Right atrium auricular region (tissue), 2 donors: ENCODE measurements around the gene MARCO. TPM values are rescaled to one million over a fixed set of nuclear protein-coding genes. Genes with fewer than 3 reads are reported as not detected.
"Not testable (repeated sequence)": the region's sequence is repeated elsewhere in the genome, so short reads cannot be mapped to it uniquely, and the experiment has no call there.

Experiments used
- DNase-seq: peaks from one replicate; pipeline ENCODE4 v3.0.0-alpha.2; 2019; ENCODE audit warnings: low spot score
- H3K27ac ChIP-seq, 2 donors: fragments of 200-600 bp; sonication (generic); 1 replicate in 1 of 2; 2 replicates in 1 of 2; pipeline ENCODE4 v1.5.1; 2016 to 2019
- H3K27me3 ChIP-seq, 2 donors: fragments of 200-600 bp; sonication (generic); one replicate each; pipeline versions ENCODE4 v1.5.1 to v1.6.0; 2017 to 2019
- H3K36me3 ChIP-seq: fragments of 200-600 bp; sonication (generic); one replicate; pipeline ENCODE4 v1.5.1; 2016
- H3K4me1 ChIP-seq, 2 donors: fragments of 200-600 bp; sonication (generic); one replicate each; pipeline versions ENCODE4 v1.5.1 to v1.6.0; 2017 to 2019
- H3K4me3 ChIP-seq, 2 donors: fragments of 200-600 bp; sonication (generic); 1 replicate in 1 of 2; 2 replicates in 1 of 2; pipeline ENCODE4 v1.5.1; 2017 to 2019; ENCODE audit warnings: mild to moderate bottlenecking in 1 of 2, moderate library complexity in 1 of 2
- H3K9me3 ChIP-seq, 2 donors: fragments of 200-600 bp; sonication (generic); one replicate each; pipeline ENCODE4 v1.5.1; 2019
- CTCF ChIP-seq, 2 donors: fragments of 200-600 bp; sonication (generic); IDR thresholded peaks; one replicate each; pipeline ENCODE4 v1.5.1; 2019; ENCODE audit warnings: antibody characterized with exemption in 2 of 2
- total RNA-seq, 2 donors: library from RNA; depleted of rRNA; stranded (reverse); fragments of >200 nt; gene quantifications; one replicate each; pipeline ENCODE4 v1.1.0, GENCODE V29; 2016

Gene MARCO
- total RNA-seq, 2 donors from 2014 or later = 1.6 to 34.1 TPM

- no peak for TF ChIP-seq CTCF (IDR thresholded peaks at IDR 0.05)
- no peaks in the 10 kb centered on the region for H3K9me3 ChIP-seq
These were observed 3.9 kb downstream of the MARCO start for GRCh38 chr2:118945881-118946280.

GRCh38 chr2:118948266-118948665 is 6.3 kb downstream of the MARCO start:
- not testable (repeated sequence) for H3K4me1 ChIP-seq, H3K36me3 ChIP-seq, H3K27me3 ChIP-seq, H3K27ac ChIP-seq, H3K4me3 ChIP-seq, DNase-seq, H3K9me3 ChIP-seq

More at GRCh38 chr2:118945881-118946280, 3.9 kb downstream of the MARCO start:
- no peak for DNase-seq
- Histone ChIP-seq H3K4me1 (no peaks in the 10 kb centered on the region), H3K27me3 (no peaks in the 10 kb centered on the region), H3K4me3 (no peak overlapping the region), H3K36me3 (no peaks in the 10 kb centered on the region), H3K27ac (no peak overlapping the region)

DNA sequence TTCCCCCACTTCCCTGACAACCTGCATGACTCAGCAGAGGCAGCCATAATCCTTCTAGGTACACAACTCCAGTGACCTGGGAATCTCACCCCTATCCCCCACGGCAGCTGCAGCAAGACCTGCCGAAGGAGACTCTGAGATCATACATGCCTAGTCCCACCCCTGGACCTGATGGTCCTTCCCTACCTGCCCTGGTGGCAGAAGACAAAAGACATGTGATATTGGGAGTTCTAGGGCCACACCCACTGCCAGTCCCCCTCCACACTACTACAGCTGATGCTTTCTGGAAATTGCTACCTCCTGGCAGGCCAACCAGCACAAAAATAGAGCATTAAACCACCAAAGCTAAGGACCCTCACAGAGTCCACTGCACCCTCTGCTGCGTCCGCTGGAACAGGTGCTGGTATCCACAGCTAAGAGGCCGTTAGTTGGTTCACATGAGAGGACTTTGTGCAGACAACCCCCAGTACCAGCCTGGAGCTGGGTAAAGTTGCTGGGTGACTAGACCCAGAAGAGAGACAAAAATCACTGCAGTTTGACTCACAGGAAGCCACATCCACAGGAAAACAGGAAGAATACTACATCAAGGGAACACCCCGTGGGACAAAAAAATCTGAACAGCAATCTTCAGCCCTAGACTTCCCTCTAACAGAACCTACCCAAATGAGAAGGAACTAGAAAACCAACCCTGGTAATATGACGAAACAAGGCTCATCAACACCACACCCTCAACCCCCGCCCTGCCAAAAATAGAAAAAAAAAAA is 12.5 kb downstream of the MARCO start:
- no peaks in the 10 kb centered on the region for H3K36me3 ChIP-seq
- no peaks in the 10 kb centered on the region for H3K27me3 ChIP-seq
- peaks cover 0 to 23% of the 10 kb centered on the region in 2 donors for H3K9me3 ChIP-seq
- no peak for TF ChIP-seq CTCF (IDR thresholded peaks at IDR 0.05)
- H3K4me1 ChIP-seq = no peaks in the 10 kb centered on the region
- H3K4me3 ChIP-seq = no peak overlapping the region
- DNase-seq = no peak
- no peak overlapping the region for H3K27ac ChIP-seq

DNA sequence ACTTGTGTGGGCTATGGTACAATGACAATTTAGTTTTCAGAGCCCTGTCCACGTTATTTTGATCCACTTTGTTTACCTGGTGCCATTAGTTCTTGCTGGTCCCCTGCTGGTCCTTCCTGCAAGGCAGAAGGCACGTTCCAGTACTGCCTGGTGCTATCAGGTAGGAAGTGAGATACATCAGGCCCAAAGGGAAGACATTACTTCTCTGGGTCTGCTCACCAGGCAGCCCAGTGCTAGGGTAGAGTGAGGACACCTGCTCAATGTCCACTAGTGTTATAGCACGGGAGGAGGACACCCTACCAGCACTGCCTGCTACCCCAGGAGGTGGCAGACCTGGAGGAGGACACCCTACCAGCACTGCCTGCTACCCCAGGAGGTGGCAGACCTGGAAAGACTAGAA is 23.7 kb downstream of the MARCO start:
- H3K4me3 ChIP-seq = no peak overlapping the region
- H3K9me3 ChIP-seq = no peaks in the 10 kb centered on the region
- no peaks in the 10 kb centered on the region for H3K36me3 ChIP-seq
- H3K27ac ChIP-seq = no peak overlapping the region
- no peaks in the 10 kb centered on the region for H3K4me1 ChIP-seq
- no peak for DNase-seq
- H3K27me3 ChIP-seq = no peaks in the 10 kb centered on the region
- TF ChIP-seq CTCF (IDR thresholded peaks at IDR 0.05) = no peak

GRCh38 chr2:118967124-118967880 is 25.3 kb downstream of the MARCO start:
- H3K9me3 ChIP-seq = no peaks in the 10 kb centered on the region
- no peak overlapping the region for H3K4me3 ChIP-seq
- no peak overlapping the region for H3K27ac ChIP-seq
- TF ChIP-seq CTCF (IDR thresholded peaks at IDR 0.05) = no peak
- no peaks in the 10 kb centered on the region for H3K27me3 ChIP-seq
- H3K4me1 ChIP-seq = no peaks in the 10 kb centered on the region
- no peak for DNase-seq
- H3K36me3 ChIP-seq = no peaks in the 10 kb centered on the region

GRCh38 chr2:118968042-118968441 is 26.0 kb downstream of the MARCO start:
- H3K9me3 ChIP-seq = no peaks in the 10 kb centered on the region

More at GRCh38 chr2:118968042-118968441, 26.0 kb downstream of the MARCO start:
- H3K4me3 ChIP-seq = no peak overlapping the region
- H3K36me3 ChIP-seq = no peaks in the 10 kb centered on the region
- H3K27me3 ChIP-seq = no peaks in the 10 kb centered on the region
- H3K27ac ChIP-seq = peak overlapping the region in 1 of 2 donors; percentile 23
- TF ChIP-seq CTCF (IDR thresholded peaks at IDR 0.05) = no peak
- DNase-seq = no peak
- no peaks in the 10 kb centered on the region for H3K4me1 ChIP-seq
